ENCODE measurements around the gene CMTM8. TPM values are rescaled to one million over a fixed set of nuclear protein-coding genes. Genes with fewer than 3 reads are reported as not detected.

Gene CMTM8
- total RNA-seq, 1 experiment from 2014 or later, result 28.5 TPM

- intact Hi-C loops (cut with micrococcal nuclease; ENCODE audit: unreplicated experiment), result no loop called here
- BruUV-seq (replicated peaks), result no TSS peak
Observed at GRCh38 chr3:32193101-32193500, 45.4 kb upstream of the CMTM8 start.

GRCh38 chr3:32194653-32195052, 43.8 kb upstream of the CMTM8 start:
- Mint-ChIP-seq H3K9me3 (ENCODE audit: unreplicated experiment) (no peaks in the 10 kb centered on the region), H3K4me3 (ENCODE audit: unreplicated experiment) (no peak overlapping the region), H3K36me3 (ENCODE audit: insufficient read depth, unreplicated experiment) (no peaks in the 10 kb centered on the region), H3K4me1 (ENCODE audit: low read depth, unreplicated experiment) (no peaks in the 10 kb centered on the region), H3K27ac (ENCODE audit: unreplicated experiment) (no peak overlapping the region), H3K27me3 (ENCODE audit: insufficient read depth, unreplicated experiment) (no peaks in the 10 kb centered on the region)
- no peak for TF ChIP-seq CTCF (IDR thresholded peaks at IDR 0.05; ENCODE audit: insufficient read depth in 1 of 2, low read depth in 1 of 2, low read length in 1 of 2, severe bottlenecking in 1 of 2, unreplicated experiment in 1 of 2)
- Histone ChIP-seq H3K36me3 (ENCODE audit: control insufficient read depth, insufficient read depth, low read length) (no peaks in the 10 kb centered on the region), H3K9me3 (no peaks in the 10 kb centered on the region), H3K27me3 (replicated peaks; ENCODE audit: control insufficient read depth, insufficient read depth, low read length) (no peaks in the 10 kb centered on the region), H3K4me3 (ENCODE audit: low read depth, low read length) (no peak overlapping the region), H3K4me1 (no peaks in the 10 kb centered on the region)
- BruUV-seq (replicated peaks), result no TSS peak
- ChIA-PET POLR2A (no interaction called here), CTCF (no interaction called here)
- intact Hi-C loops (cut with micrococcal nuclease; ENCODE audit: unreplicated experiment), result no loop called here
- DNase-seq, result no peak

More at GRCh38 chr3:32193101-32193500, 45.4 kb upstream of the CMTM8 start:
- no peak for DNase-seq
- Mint-ChIP-seq H3K27ac (ENCODE audit: unreplicated experiment) (no peak overlapping the region), H3K36me3 (ENCODE audit: insufficient read depth, unreplicated experiment) (no peaks in the 10 kb centered on the region), H3K27me3 (ENCODE audit: insufficient read depth, unreplicated experiment) (no peaks in the 10 kb centered on the region), H3K9me3 (ENCODE audit: unreplicated experiment) (no peaks in the 10 kb centered on the region), H3K4me3 (ENCODE audit: unreplicated experiment) (no peak overlapping the region), H3K4me1 (ENCODE audit: low read depth, unreplicated experiment) (no peaks in the 10 kb centered on the region)
- no peak for TF ChIP-seq CTCF (IDR thresholded peaks at IDR 0.05; ENCODE audit: insufficient read depth in 1 of 2, low read depth in 1 of 2, low read length in 1 of 2, severe bottlenecking in 1 of 2, unreplicated experiment in 1 of 2)
- Histone ChIP-seq H3K27me3 (replicated peaks; ENCODE audit: control insufficient read depth, insufficient read depth, low read length) (no peaks in the 10 kb centered on the region), H3K4me3 (ENCODE audit: low read depth, low read length) (no peak overlapping the region), H3K9me3 (no peaks in the 10 kb centered on the region), H3K4me1 (no peaks in the 10 kb centered on the region), H3K36me3 (ENCODE audit: control insufficient read depth, insufficient read depth, low read length) (no peaks in the 10 kb centered on the region)
- ChIA-PET POLR2A (no interaction called here), CTCF (no interaction called here)

GRCh38 chr3:32195995-32196540, 42.4 kb upstream of the CMTM8 start:
- no peak for TF ChIP-seq CTCF (IDR thresholded peaks at IDR 0.05; ENCODE audit: insufficient read depth in 1 of 2, low read depth in 1 of 2, low read length in 1 of 2, severe bottlenecking in 1 of 2, unreplicated experiment in 1 of 2)
- Histone ChIP-seq H3K9me3 (no peaks in the 10 kb centered on the region), H3K27me3 (replicated peaks; ENCODE audit: control insufficient read depth, insufficient read depth, low read length) (no peaks in the 10 kb centered on the region), H3K36me3 (ENCODE audit: control insufficient read depth, insufficient read depth, low read length) (no peaks in the 10 kb centered on the region), H3K4me1 (no peaks in the 10 kb centered on the region), H3K4me3 (ENCODE audit: low read depth, low read length) (no peak overlapping the region)
- intact Hi-C loops (cut with micrococcal nuclease; ENCODE audit: unreplicated experiment), result no loop called here
- POLR2A ChIA-PET, result no interaction called here
- H3K4me3 Mint-ChIP-seq (ENCODE audit: unreplicated experiment), result no peak overlapping the region
- H3K36me3 Mint-ChIP-seq (ENCODE audit: insufficient read depth, unreplicated experiment), result no peaks in the 10 kb centered on the region
- no peak for DNase-seq
- H3K9me3 Mint-ChIP-seq (ENCODE audit: unreplicated experiment), result no peaks in the 10 kb centered on the region
- CTCF ChIA-PET, result no interaction called here
- BruUV-seq (replicated peaks), result no TSS peak
- no peak overlapping the region for H3K27ac Mint-ChIP-seq (ENCODE audit: unreplicated experiment)
- no peaks in the 10 kb centered on the region for H3K27me3 Mint-ChIP-seq (ENCODE audit: insufficient read depth, unreplicated experiment)
- no peaks in the 10 kb centered on the region for H3K4me1 Mint-ChIP-seq (ENCODE audit: low read depth, unreplicated experiment)
